Measurements from ENCODE around the gene ARID3B.
A peak's percentile ranks its signal among the peaks of the same experiment; 100 is the strongest.
"Not testable (repeated sequence)": the region's sequence is repeated elsewhere in the genome, so short reads cannot be mapped to it uniquely, and the experiment has no call there.

Gene ARID3B

DNA sequence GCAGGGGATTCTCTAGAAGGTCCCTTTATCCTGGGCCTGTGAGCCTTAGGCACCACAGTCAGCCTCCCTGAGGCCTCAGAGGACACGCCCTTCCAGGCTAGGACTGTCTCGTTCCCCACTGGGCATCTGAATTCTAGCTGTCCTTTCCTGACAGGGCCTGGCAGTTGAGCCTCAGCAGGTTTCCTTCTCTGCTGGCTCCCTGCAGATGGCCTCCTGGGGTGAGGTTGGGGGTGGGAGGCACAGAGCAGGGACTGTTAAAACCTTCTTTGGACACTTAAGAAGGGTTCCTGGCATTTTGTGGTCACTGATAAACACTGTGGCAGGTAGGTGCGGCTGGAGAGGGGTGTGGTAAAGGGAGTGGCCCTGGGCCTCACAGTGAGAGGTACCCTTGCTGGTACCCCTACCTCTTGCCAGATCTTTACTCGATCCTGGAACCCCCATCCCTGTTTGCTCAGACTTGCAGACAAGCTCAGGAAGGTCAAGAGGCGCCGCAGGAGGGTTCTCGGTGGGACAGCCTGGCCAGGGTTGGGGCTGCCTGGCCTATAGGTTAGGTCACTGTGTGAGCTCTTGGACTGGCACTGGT is 83.1 kb downstream of the ARID3B start:
- DNase-seq, result no peak

DNA sequence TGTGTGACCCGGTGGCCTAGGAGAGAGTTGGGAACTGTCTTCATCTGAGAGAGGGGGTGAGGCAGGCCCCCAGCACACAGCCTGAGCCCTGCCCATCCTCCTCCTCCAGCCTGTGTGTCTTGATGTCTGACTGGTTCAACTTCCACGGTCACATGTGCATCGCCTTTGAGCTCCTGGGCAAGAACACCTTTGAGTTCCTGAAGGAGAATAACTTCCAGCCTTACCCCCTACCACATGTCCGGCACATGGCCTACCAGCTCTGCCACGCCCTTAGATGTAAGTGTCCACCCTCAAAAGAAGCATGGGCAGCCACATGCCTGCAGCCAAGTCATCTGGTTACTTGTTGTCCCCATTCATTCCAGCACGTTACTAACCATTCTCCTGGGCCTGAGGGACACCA is 84.7 kb downstream of the ARID3B start:
- no peak for DNase-seq

DNA sequence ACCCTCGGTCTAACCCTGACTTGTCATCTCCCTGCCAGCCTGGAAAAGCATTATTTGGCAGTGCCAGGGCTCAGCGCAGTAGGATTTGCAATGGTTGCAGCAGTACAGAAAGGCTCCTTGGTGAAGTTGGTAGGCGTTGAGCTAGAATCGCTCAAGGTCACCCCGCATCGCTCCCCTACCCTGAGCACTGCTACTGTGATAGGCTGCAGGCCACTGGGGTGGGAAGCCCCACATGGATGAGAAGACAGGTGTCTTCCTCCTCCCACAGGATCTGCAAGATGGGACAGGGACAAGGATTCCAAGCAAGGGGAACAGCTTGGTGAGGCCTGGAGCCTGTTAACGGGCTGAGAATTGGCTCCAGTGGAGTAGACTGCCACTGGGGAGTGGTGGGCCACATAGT is 85.3 kb downstream of the ARID3B start:
- DNase-seq, result no peak

DNA sequence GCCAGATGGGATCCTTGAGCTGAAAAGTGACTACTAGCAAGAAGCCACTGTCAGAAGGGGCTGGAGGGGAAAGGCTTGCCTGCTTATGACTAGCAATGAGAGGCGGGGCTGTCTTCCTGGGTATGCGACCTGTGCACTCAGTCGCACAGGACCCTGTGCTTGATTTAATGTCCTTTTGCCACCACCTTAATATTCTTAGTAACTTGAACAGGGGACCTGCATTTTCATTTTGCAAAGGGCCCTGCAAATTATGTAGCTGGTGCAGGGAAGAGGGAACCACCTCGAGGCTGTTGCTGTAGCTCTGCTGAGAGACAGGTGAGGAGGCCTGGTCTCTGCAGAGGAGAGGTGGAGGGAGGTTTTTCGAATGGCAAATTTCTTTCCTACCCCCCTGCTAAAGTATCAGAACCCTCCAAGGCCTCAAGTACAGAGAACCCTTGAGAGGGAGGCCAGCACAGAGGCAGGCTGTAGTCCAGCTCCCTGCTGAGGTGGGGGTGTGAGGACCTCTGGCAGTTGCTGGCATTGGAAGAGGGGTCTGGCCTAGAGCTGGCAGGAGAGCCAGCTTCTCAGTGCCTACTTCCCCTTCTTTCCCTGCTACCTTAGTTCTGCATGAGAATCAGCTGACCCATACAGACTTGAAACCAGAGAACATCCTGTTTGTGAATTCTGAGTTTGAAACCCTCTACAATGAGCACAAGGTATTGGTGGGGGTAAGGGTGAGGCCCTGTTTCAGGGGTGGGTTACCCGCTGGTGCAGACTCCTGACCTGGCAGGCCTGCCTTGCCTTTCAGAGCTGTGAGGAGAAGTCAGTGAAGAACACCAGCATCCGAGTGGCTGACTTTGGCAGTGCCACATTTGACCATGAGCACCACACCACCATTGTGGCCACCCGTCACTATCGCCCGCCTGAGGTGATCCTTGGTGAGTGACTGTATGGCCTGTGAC is 86.0 kb downstream of the ARID3B start:
- DNase-seq, result no peak

DNA sequence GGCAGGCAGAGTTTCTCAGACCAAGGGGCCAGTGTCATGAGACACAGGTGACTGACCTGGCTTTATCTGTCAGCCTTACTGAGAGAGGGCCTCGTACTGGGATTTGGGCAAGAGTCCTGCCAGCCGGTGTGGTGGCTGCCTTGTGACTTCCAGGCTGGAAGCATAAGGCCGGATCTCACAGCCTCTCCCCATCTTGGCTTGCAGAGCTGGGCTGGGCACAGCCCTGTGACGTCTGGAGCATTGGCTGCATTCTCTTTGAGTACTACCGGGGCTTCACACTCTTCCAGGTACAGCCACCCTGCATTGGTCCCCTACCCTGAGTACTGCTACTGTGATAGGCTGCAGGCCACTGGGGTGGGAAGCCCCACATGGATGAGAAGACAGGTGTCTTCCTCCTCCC is 86.7 kb downstream of the ARID3B start:
- DNase-seq, result no peak

DNA sequence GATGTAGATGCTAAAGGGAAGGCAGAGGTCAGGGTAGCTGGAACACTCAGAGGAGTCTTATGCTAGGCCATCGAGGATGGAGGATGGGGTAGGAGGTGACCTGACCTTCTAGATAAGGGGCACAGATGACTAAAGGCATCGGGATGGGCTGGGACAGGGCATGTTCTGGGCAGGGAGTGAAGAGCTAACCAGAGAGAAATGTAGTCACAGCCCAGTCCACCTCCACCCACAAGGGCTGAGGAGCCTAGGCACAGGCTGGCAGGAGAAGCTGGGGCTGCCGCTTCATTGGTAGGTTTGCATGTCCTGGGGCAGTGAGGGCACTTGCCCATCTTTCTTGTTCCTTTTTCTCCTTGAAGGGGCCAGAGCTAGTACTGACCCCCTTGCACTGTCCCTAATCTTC is 87.2 kb downstream of the ARID3B start:
- DNase-seq, result no peak

DNA sequence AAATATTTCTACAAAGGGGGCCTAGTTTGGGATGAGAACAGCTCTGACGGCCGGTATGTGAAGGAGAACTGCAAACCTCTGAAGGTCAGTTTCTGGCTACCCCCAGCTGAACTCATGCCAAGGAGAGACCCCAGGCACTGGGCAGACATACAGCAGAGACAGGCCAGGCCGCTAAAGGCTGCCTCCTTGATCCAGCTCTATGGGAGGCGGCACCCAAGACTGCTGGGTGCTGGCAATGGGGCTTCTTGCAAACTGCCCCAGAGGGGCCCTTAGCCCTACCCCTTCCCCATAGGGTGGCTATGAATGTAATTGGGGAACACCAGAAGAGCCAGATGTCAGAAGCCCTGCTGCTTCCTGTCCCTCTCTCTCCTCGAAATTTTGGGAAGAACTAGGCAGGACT is 87.9 kb downstream of the ARID3B start:
- DNase-seq, result no peak

DNA sequence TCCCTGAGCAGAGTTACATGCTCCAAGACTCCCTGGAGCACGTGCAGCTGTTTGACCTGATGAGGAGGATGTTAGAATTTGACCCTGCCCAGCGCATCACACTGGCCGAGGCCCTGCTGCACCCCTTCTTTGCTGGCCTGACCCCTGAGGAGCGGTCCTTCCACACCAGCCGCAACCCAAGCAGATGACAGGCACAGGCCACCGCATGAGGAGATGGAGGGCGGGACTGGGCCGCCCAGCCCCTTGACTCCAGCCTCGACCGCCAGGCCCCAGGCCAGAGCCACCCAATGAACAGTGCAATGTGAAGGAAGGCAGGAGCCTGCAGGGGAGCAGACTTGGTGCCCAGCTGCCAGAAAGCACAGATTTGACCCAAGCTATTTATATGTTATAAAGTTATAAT is 88.7 kb downstream of the ARID3B start:
- not testable (repeated sequence) for DNase-seq

DNA sequence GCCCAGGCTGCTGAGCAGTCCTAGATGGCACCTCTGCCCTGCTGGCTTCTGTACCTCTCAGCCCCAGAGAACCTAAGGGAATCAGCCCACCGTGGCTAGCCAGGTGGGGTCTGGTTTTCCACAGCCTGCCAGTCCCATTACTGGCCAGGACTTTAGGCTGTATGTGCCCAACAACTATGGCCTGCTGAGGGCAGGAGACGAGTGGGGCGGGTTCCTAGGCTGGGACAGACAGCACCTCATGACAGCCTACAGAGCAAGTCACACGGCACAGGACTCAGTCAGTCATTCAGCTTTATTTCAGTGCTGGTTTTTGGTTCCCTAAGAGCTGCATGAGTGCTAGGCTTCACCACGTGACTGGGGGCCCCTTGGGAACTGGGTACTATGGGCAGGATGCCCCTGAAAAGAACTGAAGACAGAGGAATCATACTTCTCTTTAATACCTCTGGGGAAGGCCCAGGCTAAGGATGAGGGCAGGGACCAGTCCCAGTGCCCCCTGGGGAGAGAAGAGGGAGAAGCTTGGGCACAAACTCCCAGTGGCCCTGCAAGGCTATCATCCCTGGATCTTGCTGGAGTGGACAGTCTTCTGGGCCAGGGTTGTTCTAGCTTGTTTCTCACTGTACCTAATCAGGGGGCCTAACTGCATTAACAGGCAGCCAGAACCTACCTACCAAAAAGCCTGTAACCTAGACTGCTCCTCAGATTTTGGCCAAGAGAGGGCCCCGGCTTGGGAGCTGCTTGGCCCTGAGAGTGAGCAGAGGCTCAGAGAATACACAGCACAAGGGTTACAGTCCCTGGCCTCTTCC is 89.5 kb downstream of the ARID3B start:
- DNase-seq, result peak; percentile 13

DNA sequence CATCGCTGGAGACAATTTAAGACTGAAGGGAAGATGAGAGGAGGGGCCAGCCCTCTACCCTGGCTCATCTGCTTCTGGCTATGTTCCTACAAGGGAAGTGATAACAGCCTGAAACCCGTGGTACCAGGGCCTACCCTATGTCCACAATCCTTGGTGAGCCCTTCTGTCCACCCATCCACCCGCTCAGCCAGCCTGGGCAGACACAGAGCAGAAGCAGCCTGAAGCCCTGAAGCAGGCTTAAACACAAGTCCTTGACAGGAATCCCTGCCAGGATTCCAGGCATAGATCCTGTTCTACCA is 90.0 kb downstream of the ARID3B start:
- DNase-seq, result no peak

DNA sequence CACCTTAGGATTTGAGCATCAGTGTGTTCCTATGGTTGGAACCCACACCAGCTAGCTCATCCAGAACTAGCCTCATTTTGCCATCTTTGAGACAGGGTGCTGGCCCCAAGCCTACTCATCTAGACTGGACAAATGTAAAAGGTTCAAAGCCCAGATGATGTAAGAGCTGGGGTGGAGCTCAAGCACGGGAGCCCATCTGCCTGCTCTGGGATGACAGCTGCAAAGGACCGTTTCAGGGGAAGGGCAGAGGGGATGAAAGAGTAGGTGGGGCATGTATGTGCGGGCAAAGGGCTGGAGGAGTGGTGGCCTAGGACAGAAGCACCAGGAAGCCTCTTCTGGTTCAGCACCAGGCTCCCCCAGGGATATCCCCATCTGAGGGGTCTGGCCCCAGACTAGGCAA is 90.4 kb downstream of the ARID3B start:
- no peak for DNase-seq

DNA sequence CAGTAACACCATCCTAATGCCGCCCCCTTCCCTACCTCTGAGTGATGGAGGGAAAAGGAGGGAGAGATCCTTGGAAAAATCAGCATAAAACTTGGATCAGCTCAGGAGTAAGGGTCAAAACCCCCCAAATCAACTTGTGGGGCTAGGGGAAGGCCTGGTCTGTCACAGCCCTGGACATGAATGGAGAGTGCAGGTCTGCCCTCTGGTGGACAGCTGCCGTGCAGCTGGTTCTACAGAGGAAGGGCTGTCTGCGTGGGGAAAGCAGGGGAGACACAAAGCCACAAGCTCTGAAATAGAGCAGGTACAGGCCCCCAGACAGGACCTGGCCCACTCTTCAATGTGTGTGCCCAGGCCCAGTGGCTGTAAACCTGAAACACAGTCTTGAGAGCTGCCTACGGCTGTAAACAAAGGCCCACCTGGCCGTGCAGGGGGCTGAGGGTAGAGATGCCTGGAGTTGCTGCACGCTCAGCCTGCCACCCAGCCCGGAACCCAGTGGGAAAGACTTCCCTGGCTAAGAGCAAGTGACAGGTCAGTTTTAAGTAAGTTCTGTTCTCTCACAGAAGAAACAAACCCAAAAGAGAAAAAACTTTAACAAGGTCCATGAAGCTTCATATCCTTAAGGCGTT is 91.0 kb downstream of the ARID3B start:
- peak; percentile 43 for DNase-seq

DNA sequence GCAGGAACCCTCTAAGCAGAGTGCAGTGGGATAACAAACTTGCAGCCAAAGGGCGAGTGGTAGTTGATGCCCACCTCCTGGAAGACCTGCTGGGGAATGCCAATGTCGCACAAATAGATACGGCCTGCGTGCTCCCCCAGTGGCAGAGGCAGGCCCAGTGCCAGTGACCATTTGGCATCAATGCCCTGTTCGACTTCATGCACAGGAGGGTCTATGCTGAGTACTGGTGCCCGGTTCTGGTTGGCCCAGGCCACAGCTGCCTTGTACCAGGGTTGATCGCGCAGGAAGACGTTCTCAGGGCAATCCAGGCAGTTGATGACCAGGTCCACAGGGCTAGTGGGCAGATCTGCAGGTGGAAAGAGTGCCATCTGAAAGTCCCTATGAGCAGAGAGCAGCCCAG is 91.6 kb downstream of the ARID3B start:
- DNase-seq, result no peak

DNA sequence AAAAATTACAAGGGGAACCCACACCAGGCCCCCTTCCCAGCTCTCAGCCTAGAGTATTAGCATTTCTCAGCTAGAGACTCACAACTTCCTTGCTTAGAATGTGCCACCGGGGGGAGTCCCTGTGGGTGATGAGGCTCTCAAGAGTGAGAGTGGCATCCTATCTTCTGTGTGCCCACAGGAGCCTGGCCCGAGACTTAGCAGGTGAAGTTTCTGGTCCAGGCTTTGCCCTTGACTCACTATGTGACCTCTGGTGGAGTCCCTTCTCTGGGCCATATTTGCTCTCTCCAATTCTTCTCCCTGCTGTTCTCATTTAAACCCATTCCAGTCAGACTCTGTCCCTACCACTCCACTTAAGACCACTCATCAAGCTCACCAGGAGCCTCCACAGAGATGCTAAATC is 92.8 kb downstream of the ARID3B start:
- no peak for DNase-seq

DNA sequence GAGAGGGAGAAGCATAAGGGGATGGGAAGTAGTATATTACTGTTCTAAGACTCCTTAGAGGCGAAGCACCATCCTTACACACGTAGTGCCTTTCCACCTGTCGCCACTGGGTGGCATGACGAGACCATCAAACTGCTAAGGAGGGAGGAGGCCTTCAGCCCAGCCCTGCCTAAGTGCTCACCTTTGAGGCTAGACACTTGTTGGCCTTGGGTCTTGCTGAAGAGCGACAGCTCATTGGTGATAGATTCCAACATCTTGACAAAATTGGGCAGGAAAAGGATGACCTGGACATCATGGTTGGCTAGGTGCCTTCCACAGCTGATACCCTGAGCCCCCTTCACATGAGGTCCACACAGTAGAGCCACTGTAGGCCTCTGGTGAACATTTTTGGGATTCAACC is 94.2 kb downstream of the ARID3B start:
- DNase-seq, result peak; percentile 60

DNA sequence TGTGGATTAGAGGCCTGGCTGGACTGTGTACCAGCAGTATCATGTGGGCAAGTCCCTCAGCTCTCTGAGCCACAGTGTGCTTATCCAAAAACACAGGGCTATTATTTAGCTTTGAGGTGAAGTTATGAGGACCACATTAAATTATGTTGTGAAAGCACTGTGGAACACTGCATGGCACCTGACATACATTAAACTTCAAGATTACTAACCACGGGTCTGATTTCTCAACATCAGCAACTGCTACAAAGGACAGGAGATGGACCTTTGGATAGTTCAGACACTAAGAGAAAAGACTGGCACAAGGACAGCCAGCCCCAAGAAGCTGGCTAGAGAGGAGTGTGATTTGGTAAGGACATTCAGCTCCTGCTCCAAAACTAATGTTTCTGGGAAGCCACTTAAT is 96.0 kb downstream of the ARID3B start:
- DNase-seq, result no peak

DNA sequence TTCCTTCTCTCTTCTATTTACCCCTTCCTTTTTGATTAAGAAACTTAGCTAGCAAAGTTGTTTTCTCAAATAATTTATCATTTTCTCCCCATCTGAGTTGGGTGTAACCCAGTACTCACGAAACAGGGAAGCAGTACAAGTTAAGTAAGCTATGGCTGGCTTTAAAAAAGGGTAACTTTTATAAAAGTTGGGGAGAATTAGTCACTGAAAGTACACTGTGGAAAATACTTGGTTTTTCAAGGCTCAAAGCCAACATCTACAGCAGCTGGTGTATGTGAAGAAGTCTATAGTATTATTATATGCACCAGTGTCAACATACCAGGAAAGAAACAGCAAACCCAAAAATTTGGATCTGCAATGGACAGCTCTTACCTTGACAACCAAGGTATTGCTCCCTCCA is 100.1 kb downstream of the ARID3B start:
- DNase-seq, result no peak

DNA sequence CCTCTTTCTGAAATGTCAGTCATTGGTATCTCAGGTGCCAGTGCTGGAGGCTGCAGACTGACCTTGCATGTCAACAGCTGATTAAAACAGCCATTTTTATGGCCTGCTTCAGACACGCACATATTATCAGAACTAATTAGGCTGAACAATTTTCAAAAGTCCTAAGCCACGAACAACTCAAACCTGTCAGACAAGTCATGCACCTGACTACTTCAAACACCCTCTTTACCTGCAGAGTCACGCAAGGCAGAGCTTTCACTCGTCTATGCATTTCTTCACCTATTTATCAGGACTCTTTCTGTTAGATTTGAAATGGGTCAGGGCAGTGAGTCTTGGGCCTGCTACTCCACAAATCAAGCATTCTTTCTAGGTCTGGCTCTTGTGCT is 101.3 kb downstream of the ARID3B start:
- no peak for DNase-seq

DNA sequence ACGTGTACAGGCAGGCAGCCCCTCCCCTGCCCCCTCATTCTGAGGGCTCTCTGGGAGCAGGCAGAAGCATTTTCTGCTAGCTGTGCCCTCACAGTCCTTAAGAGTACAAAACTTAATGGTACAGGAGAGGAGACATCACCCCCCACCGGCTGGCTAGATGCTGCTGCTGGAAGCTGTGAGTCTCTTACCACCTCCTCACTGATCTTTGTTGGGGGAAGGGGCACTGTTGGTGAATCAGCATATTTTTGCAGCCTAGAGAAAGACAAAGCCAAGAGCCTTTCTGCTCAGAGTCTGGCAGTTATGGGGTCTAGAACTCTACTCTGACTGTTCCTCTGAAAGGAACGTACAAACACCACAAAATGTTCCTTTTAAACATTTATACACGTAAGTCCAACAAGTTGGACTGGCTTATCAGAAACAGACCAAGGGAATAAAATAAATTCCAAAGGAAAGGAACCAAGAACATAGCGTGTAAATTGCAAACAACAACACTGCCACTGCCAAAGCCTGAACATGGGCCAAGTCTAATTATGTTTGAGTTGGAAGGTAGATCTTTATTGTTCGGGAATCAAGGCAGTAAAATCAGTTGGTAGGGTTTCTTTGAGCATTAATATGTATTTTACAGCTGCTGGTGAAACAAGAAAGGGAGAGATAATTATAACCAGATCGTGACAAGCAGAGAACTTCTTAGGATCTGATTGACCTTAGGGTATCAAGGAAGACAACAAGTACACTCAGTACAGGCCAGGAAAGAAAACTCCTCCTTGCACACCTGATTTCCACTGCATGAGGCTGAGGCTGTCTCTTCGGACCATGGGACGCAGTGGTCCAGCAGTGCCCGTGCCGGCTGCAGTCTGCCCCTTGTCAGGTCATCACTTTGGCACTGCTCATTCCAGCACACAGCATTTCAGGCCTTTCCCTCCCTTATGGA is 102.0 kb downstream of the ARID3B start:
- peak; percentile 63 for DNase-seq

DNA sequence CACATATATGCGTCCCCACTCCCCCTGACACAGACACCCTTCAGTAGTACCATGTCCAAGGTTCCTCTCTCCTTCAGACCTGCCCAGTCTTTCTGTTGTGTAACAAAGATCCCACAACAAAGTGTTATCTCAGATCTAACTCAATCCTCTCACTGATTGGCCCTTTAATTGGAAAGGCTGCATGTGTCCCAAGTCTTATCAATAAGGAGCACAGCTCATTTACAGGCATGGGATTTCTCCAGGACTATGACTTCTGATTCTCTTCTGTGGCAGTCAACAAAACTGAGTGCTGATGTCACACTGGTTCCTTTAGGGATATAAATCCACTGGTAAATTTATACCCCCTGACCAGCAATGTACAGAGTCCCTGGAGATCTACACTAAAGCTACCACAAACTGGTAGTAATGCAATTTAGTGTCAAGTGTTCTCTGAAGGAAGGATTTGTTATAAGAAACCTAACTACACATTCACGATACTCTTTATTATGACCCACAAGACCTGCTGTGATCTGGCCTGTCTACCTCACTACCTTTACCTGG is 102.7 kb downstream of the ARID3B start:
- no peak for DNase-seq

DNA sequence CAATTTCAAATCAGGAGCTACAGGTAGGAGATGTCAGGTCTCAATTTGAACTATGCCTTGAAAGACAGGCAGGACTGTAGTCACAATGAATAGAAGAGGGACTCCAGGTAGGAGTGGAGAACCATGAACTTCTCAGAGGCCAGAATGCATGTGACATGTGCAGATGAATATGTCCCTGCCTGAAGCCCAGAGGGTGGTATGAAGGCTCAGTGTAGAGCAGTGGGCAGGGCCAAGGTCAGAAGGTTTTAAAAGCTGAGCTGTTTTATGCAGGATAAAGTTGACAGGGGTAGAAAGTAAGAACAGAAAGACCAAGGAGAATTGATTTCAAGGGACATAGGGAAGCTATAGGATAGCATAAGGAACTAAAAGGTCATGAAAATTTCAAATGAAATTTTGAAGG is 105.5 kb downstream of the ARID3B start:
- no peak for DNase-seq

All from fibroblast of skin of scalp (primary cell).